Stimulated activated CD8-positive, alpha-beta memory T cell treated with anti-CD3 and anti-CD28 coated beads, Interleukin-12 subunit alpha, Interleukin-12 subunit beta, amount 100 ng/mL, for 4 hours (primary cell): ENCODE results near the gene EBF3.

Experiments used
- DNase-seq: peaks from one replicate; pipeline ENCODE4 v3.0.0-alpha.2; 2020; ENCODE audit warnings: low read depth

EBF3 gene, protein sequence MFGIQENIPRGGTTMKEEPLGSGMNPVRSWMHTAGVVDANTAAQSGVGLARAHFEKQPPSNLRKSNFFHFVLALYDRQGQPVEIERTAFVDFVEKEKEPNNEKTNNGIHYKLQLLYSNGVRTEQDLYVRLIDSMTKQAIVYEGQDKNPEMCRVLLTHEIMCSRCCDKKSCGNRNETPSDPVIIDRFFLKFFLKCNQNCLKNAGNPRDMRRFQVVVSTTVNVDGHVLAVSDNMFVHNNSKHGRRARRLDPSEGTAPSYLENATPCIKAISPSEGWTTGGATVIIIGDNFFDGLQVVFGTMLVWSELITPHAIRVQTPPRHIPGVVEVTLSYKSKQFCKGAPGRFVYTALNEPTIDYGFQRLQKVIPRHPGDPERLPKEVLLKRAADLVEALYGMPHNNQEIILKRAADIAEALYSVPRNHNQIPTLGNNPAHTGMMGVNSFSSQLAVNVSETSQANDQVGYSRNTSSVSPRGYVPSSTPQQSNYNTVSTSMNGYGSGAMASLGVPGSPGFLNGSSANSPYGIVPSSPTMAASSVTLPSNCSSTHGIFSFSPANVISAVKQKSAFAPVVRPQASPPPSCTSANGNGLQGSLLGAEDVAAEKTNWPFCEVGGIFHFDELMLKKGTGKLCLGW

GRCh38 chr10:129963641-129964501, at the start of gene EBF3:
Gene EBF3 (minus strand): TSS chr10:129964274. CDS start chr10:129963768, 506 bp downstream.
- DNase-seq, result no peak

GRCh38 chr10:130013335-130014262, 49.5 kb upstream of the EBF3 start:
- no peak for DNase-seq

GRCh38 chr10:130012129-130012528, 48.1 kb upstream of the EBF3 start:
- DNase-seq, result no peak

DNA sequence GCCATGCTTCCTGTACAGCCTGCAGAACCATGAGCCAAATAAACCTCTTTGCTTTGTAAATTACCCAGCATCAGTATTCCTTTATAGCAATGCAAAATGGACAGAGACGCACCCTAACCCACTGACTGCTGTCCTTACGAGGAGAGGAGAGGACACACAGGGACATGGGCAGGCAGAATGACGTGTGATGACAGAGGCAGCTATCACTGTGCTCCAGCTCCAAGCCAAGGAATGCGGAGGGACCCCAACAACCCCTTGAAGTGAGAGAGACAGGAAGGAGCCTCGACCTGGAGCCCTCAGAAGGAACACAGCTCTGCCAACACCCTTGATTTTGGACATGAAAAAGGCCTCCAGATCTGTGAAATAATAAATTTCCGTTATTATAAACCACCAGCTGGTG, 46.6 kb upstream of the EBF3 start:
- DNase-seq, result no peak

DNA sequence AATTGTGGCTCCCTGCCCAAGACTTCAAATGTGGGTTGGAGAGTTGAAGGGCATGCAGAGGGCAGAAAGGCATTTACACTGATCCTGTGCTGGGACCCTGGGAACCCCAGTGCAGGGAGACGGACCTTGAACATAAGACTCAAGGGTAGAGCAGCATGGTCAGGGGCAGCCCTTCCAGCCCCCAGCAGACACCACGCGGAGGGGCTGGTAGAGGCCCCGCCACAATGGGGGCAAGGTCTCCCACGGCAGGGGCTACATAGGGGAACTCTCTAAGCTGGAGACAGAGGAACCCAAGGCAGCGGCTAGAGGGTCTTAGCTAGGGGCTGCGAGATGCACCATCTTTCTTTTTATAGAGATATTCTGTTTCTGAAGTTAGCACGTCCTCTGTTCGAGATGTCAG, 45.2 kb upstream of the EBF3 start:
- no peak for DNase-seq

GRCh38 chr10:130003787-130004613, 39.9 kb upstream of the EBF3 start:
- DNase-seq, result no peak

GRCh38 chr10:130003166-130003565, 39.1 kb upstream of the EBF3 start:
- DNase-seq, result no peak

DNA sequence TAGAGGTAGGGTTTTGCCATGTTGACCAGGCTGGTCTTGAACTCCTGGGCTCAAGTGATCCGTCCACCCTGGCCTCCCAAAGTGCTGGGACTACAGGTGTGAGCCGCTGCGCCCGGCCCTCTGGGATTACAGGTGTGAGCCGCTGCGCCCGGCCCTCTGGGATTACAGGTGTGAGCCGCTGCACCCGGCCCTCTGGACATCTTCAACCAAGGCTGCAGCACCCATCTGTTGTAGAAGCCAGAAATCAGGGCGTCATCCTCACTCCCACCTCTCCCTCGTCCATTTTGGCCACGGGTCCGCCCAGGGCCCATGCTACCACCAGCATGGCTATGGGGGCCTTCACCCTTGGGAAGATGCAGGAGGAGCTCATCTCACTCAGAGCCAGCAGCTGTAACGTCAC, 38.5 kb upstream of the EBF3 start:
- DNase-seq, result no peak

- no peak for DNase-seq
Measured at GRCh38 chr10:130000918-130001317, 36.8 kb upstream of the EBF3 start.

- DNase-seq, result no peak
Measured at GRCh38 chr10:129999140-129999539, 35.1 kb upstream of the EBF3 start.

- DNase-seq, result no peak
Measured at GRCh38 chr10:129993621-129994020, 29.5 kb upstream of the EBF3 start.

- DNase-seq, result no peak
Measured at GRCh38 chr10:129992356-129992755, 28.3 kb upstream of the EBF3 start.

DNA sequence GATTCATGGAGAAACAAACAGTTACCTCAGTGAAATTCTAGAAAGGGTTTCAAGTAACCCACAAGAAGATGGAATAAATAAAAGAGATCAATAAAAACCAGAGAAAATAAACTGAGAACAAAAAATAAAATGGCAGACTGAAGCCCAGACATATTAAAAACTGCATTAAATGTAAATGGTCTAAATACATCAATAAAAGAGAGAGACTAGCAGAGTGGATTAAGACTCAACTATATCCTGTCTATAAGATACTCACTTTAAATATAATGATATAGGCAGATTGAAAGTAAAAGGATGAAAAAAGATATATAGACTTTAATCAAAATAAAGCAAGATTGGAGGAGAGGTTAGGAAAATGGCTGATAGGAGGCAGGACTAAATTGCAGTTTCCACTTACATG, 18.8 kb upstream of the EBF3 start:
- DNase-seq, result no peak

DNA sequence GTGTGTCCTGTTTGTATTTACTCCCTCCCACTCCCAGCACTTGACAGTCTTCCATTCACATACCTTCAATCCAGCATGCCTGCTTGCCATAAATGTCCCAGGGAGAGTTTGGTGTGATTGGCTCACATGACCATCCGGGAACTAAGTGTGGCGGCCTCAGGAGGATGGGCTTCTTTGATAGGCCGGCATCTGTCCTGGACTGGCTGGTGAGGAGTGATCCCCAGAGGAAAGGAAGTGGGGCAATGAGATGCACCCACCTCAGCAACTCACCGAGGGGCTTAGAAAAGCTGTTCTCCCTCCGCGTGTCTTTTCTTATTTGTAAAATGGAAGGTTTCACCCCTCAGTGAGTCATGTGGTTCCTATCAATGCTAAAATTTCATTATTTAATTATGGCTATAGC, 14.9 kb upstream of the EBF3 start:
- DNase-seq, result no peak

- DNase-seq, result no peak
Measured at GRCh38 chr10:129978322-129978721, 14.2 kb upstream of the EBF3 start.

DNA sequence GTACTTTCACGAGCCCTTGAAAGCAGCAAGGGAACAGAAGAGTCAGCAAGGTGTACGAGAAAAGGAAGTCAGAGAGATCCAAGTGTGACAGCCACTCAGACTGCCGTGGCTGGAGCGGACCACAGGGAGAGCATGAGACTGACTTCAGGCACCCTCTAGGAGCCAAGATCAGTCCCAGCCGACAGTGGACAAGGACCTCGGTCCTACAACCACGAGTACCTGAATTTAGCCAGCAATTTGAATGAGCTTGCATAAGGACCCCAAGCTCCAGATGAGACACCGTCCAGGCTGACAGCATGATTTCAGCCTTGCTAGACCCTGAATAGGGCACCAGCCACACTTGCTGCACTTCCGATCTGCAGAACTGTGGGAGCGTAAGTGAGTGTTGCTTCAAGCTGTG, 13.7 kb upstream of the EBF3 start:
- no peak for DNase-seq

DNA sequence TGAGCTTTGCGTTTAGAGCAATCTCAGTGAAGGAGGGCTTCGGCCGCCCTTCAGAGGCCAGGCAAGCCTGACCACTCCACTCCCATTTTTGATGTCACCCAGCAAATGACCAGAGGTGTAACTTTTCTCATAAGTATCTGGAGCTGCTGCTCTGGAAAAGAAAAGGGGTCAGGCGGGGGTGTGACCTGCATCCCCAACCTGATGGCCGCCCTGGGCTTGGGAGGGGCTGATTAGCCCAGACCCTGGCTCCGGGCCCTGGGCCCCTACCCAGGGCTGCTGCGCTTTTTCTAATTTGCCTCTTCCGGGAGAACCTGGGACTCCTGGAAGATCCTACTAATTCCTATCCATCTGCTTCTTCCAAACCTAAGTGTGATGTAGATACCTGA, 9.6 kb upstream of the EBF3 start:
- no peak for DNase-seq

DNA sequence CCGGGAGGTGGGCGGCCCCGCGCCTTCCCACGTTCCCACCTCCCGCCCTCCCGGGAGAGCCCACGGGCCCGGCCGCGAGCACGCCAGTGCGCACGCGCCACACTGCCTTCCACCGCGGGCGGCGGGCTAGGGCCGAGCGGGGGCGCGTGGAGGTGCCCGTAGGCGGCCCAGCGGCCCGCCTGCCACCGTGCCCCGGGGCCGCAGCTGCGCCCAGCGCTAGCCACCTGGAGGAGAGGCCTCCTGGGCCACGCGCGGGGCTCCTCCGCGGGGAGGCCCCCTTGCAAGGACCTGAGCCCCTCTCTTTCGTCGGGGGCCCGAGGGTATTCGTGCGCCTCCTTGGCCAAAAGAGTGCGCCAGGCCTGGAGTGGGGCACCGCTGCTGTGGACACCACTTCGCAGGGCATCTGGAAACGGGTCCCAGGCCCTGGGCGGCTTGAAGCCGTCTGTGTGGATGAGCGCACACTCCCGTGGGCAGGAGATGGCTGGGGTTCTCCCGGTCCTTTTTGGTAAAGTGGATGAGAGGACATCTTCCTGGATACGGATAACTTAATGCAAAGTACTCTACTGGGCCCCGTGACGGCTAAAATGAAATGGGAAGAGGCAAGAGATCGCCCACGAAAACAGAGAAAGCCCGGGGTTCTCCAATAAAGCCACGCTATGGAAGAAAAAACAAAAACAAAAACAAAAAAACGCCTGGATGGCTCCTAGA, 9.0 kb upstream of the EBF3 start:
- no peak for DNase-seq

- no peak for DNase-seq
Measured at GRCh38 chr10:129972145-129972965, 8.3 kb upstream of the EBF3 start.
